GM18508 (cell line): ENCODE measurements around the gene ATP5MC2.
"Not testable (repeated sequence)": the region's sequence is repeated elsewhere in the genome, so short reads cannot be mapped to it uniquely, and the experiment has no call there.

Experiments used
- ATAC-seq: cut with Tn5 transposase; IDR thresholded peaks from one replicate; pipeline ENCODE4 v1.9.1; 2021; ENCODE audit warnings: moderate number of reproducible peaks; ENCODE audit not compliant: insufficient read depth, unreplicated experiment

ATP5MC2 gene

DNA sequence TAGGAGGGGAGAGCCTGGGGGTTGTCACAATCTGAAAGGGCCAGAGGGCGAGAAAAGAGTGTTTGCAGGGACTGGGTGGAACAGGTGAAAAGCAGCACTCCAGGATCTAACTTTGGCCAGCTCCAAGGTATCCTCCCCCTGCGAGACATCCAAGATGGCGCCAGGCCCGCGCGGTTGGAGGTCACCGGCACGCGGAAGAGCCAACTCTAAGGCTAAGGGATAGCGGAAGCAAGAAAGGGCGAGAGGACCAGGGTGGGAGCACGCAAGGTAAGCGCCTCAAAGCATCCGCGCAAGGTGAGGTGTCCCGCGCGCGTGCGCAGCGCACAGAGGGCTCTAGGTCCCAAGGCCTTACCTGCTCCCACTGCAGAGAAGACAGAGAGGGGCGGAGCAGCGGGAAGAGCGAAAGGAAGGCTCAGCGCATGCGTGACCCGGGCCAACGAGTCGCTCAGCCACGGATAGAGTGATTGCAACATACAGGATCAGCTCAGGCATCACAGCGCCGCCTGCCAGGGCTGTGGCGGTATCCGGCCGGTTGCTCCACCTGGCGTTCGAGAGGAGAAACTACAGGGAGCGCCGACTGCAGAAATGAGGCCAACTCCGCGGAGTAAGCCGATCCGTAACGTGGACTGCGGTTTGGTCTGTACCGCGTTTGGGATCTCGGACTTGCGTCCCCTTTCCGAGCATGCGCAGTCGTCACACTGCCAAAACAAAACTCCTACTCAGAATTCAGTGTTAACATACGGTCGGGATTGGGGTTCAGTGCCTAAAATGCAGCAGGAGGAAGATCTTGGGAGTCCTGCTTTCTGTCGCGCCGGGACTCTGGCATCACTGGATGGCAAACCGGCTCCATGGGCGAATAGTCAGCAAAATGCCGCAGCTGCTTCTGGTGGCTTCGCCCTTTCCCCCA, at the start of gene ATP5MC2:
TSS of gene ATP5MC2 (minus strand) at position 383 of the 907 bp plus-strand sequence. CDS start 3,469 bp downstream, outside the sequence.
- peak; percentile 84 for ATAC-seq

DNA sequence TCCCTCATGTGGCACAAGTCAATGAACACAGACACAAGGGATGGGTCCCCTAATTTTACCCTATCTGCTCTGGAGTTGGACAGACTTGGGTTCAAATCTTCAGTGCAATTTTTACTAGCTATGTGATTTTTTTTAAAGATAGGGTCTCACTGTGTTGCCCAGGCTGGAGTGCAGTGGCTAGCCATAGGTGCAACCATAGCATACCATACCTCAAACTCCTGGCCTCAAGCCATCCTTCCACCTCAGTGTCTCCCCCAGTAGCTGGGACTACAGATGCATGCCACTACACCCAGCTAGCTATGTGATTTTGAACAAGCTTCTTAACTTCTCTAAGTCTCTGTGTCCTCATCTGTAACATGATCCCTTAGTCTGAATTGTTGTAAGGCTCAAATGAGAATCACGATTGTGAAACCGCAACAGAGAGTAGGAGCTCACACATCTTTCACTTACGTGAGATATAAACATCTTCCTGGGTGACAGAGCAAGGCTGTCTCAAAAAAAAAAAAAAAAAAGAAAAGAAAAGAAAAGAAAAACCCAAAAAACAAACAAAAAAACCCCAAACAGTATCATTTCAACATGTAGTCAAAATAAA, 46.7 kb upstream of the ATP5MC2 start:
- ATAC-seq: no peak

DNA sequence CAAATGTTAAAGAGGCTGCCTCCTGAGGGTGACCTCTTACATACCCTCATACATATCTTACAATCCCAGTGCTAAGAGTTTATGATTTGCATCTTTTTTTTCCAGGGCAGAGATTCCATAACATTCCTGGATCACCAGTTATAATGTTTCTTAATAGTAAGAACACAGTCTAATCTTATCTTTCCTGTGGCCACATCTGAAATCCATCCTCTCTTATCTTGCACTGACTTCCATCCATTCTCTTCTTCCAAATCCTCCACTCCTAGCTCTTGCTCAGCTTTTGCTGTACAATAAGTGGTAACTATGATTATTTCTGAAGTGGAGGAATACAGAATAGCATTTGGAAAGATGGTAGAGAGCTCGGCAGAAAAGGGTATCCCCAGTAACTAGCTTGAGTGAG, 45.1 kb upstream of the ATP5MC2 start:
- no peak for ATAC-seq

DNA sequence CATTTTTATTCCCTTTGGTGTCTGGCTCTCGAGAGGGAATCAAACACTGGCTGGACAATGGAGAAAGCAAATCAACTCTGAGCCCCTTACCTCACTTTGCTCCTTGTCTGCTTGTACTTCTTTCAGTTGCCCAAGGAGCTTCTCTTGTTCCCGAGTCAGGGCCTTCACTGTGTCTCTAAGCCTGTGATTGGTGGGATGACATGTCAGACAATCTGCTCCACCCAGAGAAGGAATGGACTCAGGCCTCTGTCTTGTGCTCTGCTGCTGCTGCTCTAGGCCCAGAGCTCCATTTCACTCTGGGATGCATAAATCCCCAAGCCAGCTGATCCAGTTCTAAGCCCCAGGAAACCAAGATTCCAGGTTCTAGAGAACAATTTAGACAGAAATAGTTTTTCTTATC, 43.8 kb upstream of the ATP5MC2 start:
- no peak for ATAC-seq

DNA sequence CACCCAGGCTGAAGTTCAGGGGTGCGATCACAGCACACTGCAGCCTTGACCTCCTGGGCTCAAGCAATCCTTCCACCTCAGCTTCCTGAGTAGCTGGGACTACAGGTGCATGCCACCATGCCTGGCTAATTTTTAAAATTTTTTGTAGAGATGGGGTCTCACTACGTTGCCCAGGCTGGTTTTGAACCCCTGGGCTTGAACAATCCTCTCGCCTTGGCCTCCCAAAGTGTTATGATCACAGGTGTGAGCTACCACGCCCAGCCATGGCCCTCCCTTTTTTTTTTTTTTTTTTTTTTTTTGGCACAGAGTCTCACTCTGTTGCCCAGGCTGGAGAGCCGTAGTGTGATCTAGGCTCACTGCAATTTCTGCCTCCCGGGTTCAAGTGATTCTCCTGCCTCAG, 42.7 kb upstream of the ATP5MC2 start:
- not testable (repeated sequence) for ATAC-seq

DNA sequence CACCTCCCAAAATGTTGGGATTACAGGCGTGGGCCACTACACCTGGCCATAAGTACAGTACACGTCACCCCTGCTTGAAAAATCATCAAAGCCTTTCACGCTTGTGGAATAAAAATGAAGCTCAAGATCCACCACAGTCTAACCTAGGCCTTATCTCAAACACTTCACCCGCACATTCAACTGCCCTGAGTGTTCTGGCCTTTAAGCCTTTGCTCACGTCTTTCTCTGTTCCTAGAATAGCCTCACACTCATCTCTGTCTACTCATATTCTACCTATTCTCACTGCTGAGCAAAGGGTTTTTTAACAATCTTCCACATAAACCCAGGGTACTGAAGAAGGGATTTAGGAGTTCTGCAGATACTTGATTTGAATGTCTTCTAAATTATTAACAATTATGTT, 41.4 kb upstream of the ATP5MC2 start:
- ATAC-seq: no peak

DNA sequence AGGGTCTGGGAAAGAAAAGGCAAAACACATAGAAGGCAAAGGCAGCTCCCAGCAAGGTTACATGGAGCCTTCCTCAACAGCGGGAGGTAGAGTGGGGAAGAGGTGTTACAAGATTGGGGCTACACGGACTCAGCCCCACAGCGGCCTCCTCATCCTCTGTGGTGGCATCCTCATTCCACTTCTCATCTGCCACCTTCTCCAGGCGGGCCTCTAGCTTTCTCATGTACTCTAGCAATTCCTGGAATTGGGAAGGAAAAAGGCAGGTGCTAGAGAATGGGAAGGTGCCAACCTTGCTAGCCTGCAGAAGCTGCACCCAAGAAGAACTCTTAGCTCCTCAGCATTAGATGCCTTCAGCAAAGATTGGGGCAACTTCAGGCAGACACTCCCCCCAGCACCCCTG, 38.1 kb upstream of the ATP5MC2 start:
- no peak for ATAC-seq

DNA sequence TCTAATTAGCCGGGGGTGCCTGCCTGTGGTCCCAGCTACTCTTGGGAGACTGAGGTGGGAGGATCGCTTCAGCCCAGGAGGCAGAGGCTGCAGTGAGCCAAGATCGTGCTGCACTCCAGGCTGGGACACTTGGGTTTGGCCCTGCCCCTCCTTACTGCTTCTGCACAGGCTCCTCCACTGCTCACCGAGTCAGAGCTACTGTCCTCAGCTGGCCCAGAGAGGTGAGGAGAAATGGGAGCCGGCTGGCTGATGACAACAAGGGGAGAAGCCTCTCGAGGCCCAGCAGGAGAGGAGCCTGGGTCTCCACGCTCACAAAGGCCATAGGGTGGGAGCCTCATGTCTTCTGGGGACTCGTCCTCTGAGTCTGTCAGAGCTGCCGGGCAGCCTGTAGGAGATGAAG, 37.6 kb upstream of the ATP5MC2 start:
- ATAC-seq: no peak

DNA sequence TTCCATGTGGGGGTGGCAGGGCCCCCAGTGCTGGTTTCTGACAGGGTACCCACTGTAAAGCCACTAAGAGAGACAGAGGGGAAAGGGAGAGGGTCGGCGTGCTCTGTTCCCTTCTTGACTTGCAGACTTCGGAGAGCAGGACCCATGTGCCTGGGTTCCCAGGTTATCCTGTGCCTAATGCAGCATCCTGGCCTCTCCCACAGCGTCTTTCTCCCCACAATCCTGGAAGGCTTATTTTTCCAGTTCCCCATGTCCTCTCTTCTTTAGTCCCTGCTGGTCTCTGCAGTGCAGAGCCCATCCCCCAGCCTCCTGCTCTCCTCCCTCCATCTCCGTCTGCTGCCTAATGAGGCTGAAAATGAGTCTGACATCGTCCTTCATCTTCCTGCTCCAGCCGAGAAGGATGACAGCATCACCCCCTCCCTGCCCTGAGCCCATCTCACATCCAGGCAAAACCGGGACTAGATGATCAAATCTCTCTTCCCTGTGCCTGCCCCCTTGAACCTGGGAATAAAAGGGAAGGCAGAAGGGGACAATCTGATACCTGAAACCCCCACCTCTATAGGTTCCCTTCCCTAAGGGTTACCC, 36.3 kb upstream of the ATP5MC2 start:
- no peak for ATAC-seq

DNA sequence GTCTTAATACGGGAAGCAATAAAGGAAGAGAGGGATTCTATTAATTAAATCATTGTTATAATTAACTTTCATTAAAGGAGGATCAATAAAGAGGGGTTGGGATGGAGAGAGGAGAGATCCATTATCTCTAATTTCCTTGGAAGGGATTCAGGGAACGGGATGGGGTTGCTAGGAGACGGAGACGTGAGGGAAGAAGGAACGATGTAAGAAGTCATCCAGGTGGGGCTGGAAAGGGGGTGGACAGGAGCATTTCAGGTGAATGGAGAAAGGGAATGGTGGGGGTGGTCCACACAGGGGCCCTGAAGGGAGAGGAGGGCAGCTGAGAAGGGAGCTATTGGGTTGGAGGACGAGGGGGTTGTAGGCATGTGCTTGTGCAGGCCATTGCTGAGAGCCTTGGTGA, 34.2 kb upstream of the ATP5MC2 start:
- no peak for ATAC-seq

DNA sequence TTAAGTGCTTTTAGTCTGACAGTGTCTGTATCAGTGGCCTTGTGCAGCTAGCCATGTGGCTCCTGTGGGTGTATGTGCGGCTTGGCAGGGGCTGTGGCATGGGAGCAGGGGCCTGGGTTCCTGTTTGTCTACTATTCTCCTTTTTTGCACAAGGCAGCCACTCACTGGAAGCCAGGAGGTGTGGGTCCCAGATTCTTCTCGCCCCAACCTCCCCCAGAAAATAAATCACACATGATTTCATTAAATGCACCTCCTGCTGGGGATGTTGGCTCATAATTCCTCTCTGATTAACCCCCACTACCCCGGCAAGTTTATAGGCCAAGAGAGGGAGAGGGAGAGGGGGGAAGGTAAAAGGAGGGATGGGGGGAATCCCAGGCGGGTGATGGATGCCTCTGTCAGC, 33.8 kb upstream of the ATP5MC2 start:
- no peak for ATAC-seq

DNA sequence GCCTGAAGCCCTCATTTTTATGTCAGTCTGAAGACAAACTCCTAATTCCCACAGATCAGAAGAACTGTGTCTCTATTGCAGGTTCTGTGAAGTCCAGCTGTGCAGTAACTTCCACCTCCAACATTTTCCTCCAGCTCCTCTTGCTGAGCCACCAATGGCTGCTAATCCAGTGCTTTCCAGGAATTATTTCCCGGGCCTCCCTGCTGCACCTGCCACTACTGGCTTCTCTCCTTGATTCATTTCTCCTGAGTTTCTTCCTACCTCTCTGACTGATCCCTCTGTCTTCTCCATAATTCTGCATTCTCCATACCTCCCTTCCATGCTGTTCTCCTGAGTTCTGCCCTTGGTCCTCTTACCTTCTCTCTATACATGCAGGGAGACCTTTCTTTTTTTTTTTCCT, 30.2 kb upstream of the ATP5MC2 start:
- no peak for ATAC-seq

DNA sequence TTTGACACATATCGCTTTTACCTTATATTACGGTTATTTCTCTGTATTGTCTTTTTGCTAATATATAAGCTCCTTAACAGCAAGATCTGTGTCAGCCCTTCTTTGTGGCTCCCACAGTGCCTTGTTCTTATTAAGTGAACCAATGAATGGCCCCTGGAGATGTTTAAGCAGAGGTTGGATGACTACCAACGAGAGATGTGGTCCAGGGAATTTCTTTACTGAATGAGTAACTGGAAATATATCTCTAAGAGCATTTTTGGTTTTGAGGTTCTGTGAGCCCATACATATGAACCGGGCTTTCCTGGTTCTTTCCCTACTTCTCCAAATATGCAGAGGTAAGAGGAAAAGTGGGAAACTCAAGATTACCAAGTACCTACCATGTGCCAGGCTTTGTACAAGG, 27.9 kb upstream of the ATP5MC2 start:
- ATAC-seq: no peak

DNA sequence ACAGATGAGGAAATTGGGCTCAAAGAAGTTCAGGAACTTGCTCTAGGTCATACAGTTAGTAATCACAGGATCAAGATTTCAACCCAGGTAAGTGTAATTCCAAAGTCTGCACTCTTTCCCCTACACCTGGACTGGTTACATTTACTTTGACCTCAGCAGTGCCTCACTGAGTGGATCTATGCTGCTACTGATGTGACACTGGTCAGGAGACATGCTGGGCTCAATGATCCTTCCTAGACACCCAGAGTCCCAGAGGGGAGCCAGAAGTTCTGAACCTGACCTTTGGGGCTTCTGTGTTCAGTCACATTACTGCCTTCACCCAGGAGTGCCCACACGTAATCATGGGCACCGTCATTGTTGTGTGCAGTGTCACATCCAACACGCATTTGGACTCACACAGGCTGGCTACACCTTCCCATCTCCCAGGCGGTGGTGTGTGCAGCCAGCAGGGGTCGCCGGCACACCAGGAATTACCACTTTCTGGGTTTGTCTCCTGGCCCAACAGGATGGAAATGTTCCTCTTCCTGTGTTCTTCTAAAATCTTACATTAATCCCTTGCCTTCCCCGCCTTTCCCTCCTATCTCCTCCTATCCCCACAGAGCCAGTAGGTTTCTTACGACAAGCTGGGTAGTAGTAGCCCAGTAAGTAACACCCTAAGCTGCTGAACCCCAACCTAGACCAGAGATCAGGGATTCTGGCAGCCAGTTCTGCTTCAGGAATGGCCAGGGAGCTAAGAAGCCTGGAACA, 25.8 kb upstream of the ATP5MC2 start:
- no peak for ATAC-seq

DNA sequence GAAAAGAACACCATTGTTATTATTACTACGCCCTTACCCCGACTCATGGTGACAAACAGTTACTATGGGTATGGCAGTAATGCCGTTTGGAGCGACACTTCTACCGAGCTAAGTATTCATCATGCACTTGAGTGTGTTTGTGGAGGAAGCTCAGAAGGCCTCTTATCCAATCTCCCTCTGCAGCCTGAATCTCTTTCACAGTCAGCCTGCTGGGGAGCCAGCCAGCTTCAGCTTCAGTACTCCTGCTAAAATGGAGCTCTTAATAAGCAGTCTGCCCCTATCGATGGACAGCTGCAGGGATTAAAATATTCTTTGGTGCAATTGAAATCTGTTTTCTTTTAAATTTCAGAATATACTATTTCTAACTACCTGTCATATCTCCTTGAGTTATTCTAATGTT, 24.7 kb upstream of the ATP5MC2 start:
- no peak for ATAC-seq

DNA sequence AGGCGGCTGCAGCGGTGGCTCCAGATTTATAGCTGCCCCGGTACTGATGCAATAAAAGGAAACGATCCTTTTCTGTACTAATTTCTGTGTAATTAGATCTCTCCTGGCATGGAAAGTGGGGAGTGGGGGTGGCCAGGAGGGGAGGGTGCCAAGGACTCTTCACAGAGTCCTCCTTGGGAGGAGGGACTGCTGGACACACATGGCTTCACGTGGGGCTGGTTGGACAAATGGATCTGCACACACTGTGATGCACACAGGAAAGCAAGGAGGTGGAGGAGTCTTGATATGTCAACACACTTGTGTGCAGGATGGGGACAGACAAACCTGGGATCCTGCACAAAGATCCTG, 23.8 kb upstream of the ATP5MC2 start:
- ATAC-seq: no peak

DNA sequence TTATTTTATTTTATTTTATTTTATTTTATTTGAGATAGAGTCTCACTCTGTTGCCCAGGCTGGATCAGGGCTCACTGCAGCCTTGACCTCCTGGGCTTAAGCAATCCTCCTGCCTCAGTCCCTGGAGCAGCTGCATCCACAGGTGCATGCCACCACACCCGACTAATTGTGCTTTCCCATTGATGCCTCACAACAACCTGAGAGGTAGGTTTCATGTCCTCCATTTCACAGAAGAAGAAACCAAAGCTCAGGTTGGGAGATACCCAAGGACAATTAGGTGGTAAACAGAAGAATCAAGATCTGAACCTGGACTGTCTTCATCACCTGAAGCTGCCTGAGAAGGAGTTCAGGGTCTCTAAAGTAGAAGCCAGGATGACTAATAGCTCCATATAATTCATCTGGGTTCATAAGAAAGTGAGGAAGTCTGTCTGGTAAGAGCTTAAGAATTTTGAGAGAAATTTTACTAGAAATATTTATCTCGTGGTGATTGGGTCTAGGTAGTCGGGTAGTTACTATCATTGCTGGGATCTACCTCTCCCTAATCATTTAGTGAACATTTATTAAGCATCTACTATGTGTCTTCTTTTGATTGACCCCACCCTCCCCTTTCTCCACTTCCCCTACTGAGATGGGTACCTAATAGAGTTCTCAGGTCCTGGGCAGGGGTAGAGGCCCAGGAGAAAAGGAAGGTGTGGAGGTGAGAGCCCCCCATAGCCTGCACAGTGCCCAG, 23.2 kb upstream of the ATP5MC2 start:
- ATAC-seq: no peak

DNA sequence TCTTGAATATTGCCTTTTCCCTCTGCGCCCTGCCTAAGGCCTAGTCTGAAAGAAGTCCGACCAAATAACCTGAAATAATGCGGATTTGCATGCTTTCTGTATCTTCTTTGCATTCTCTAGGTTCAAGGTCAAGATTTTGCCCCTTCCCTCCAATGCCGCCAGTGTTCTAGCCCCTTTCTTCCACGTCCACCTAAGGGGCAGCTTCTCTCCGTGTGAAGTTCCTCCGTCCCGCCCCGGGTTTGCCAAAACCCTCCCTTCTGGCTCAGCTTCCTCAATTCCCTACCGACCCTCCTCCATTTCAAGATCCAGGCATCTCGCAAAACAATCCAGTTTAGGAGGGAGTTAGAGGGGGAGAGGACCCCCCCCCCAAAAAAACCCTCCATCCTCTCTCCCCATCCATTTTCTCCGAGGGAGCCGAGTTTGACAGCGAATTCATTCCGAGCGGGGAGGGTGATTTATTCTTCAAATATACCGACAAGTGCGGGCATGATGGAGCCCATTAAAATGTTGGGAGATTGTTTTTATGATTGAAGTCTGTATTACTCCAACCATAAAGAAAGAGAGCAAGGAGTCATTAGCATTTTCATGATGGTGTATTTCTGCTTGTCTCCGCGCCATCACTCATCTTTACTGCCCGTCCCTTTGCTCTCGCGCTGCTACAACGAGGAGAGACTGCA, 20.9 kb upstream of the ATP5MC2 start:
- no peak for ATAC-seq

DNA sequence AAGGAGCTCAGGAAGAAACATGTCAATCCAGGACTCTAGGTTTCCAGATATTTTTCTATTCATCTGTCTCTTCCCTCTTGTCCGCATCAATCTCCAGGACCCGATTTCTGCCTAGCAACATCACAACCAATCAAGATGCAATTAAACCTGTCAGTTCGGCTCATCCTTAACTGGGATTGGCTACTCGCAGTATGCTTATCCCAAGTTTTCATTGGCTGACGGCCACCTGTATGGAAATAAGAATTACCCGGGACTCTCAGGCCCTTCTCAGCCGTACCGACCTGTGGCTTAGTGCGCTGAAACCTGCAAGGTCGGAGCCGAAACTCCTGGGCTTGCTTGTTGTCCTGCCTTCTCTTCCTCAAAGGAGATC, 20.4 kb upstream of the ATP5MC2 start:
- no peak for ATAC-seq
